Bronchial epithelial cell (primary cell): Measurements from ENCODE around the gene TOMM40. TPM values are rescaled to one million over a fixed set of nuclear protein-coding genes. Genes with fewer than 3 reads are reported as not detected.
"Not testable (repeated sequence)": the region's sequence is repeated elsewhere in the genome, so short reads cannot be mapped to it uniquely, and the experiment has no call there.

Experiments used
- DNase-seq: peaks from one replicate; pipeline ENCODE4 v3.0.0-alpha.2; 2010; ENCODE audit warnings: low read depth
- FAIRE-seq: peaks from 2 replicates; lab custom pipeline; 2011; peaks lifted over from hg19 to GRCh38; lab: Jason Lieb, UNC
- H3K27me3 ChIP-seq: 2 replicates; pipeline ENCODE4 v1.5.1; 2011; ENCODE audit warnings: low read length; ENCODE audit not compliant: control insufficient read depth, insufficient read depth
- H3K36me3 ChIP-seq: 2 replicates; pipeline ENCODE4 v1.5.1; 2011; ENCODE audit warnings: low read length; ENCODE audit not compliant: control insufficient read depth, insufficient read depth
- H3K4me3 ChIP-seq: 2 replicates; pipeline ENCODE4 v1.5.1; 2011; ENCODE audit warnings: mild to moderate bottlenecking, low read depth, low read length, control low read depth
- total RNA-seq: library from RNA; depleted of rRNA; stranded (reverse); fragments of >200 nt; gene quantifications from 2 replicates; pipeline ENCODE4 v1.2.1, GENCODE V29; 2014
- TF ChIP-seq, protein P1 (sequence below): IDR thresholded peaks from 2 replicates; pipeline ENCODE4 v1.5.1; 2011; ENCODE audit warnings: mild to moderate bottlenecking, moderate library complexity, low read length, control low read depth, inconsistent platforms; ENCODE audit not compliant: insufficient read depth, severe bottlenecking

The TOMM40 gene
- total RNA-seq, 1 donor from 2014 or later, result 82.9 TPM

DNA sequence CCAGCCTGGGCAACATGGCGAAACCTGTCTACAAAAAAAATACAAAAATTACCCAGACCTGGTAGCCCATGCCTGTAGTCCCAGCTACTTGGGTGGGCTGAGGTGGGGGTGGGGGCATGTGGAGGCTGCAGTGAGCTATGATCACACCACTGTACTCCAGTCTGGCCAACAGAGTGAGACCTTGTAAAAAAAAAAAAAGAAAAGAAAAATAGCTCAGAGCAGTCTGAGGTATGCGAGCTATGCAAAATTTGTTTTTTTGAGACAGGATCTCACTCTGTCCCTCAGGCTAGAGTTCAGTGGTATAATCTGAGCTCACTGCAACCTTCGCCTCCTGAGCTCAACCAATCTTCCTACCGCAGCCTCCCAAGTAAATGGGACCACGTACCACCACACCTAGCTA lies 7.1 kb upstream of the TOMM40 start:
- H3K27me3 ChIP-seq, result no peaks in the 10 kb centered on the region
- DNase-seq (no peak), FAIRE-seq (no peak)
- H3K4me3 ChIP-seq, result no peak overlapping the region
- peaks cover 3% of the 10 kb centered on the region for H3K36me3 ChIP-seq
- TF ChIP-seq, protein P1, sequence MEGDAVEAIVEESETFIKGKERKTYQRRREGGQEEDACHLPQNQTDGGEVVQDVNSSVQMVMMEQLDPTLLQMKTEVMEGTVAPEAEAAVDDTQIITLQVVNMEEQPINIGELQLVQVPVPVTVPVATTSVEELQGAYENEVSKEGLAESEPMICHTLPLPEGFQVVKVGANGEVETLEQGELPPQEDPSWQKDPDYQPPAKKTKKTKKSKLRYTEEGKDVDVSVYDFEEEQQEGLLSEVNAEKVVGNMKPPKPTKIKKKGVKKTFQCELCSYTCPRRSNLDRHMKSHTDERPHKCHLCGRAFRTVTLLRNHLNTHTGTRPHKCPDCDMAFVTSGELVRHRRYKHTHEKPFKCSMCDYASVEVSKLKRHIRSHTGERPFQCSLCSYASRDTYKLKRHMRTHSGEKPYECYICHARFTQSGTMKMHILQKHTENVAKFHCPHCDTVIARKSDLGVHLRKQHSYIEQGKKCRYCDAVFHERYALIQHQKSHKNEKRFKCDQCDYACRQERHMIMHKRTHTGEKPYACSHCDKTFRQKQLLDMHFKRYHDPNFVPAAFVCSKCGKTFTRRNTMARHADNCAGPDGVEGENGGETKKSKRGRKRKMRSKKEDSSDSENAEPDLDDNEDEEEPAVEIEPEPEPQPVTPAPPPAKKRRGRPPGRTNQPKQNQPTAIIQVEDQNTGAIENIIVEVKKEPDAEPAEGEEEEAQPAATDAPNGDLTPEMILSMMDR, result no peak

DNA sequence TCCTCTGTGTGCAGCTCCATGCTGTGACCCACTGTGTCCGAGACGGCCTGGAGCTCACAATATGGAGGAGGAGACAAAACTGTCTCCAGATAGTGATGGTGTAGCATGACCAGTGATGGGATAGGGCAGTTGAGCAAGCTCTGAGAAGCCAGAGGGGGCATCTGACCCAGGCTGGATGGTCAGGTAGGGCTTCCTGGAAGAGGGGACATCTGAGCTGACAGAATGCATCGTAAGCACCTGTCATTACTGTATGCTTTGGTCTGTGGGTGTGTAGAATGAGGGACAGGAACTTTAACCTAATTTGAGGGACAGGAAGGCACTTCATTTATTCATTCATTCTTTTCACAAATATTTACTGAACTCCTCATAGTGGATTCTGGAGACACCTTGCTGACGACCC lies 6.5 kb upstream of the TOMM40 start:
- Histone ChIP-seq H3K27me3 (no peaks in the 10 kb centered on the region), H3K36me3 (peaks cover 3% of the 10 kb centered on the region), H3K4me3 (no peak overlapping the region)
- TF ChIP-seq, protein P1, result no peak
- FAIRE-seq (no peak), DNase-seq (no peak)

DNA sequence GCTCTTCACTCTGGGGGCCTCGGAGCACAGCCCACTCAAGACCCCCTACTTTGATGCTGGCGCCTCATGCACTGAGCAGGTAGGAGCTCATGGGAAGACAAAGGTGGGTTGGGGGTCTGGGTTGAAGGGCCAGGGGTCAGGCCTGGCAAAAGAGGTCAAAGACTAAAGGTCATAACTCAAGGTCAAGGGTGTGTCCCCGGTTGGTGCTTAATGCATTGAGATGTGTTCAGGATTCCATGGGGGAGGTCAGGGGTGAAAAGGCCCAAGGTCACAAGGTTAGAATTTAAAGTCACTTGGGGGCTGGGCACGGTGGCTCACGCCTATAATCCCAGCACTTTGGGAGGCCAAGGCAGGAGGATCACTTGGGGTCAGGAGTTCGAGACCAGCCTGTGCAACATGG lies 4.9 kb upstream of the TOMM40 start:
- TF ChIP-seq, protein P1, result no peak
- Histone ChIP-seq H3K27me3 (no peaks in the 10 kb centered on the region), H3K36me3 (peaks cover 3% of the 10 kb centered on the region), H3K4me3 (no peak overlapping the region)
- DNase-seq, result no peak
- FAIRE-seq, result no peak

DNA sequence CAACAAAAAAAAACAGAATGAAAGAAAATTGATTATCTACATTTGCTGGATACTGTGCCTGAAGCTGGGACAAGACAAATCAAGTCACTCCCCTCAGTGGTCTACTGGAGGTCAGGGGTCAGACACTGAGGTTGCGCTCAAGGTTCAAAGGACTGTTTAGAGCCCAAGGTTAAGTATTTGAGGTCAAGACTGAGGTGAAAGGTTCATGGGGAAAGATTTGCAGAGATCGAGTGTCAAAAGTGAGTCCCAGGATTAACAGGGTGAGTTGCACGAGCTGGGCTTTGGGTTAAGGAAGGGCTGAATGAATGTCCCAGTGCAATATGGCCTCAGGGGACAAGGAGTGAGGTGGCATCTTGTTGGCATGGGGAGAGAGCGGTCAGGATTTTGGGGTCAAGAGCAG lies 3.4 kb upstream of the TOMM40 start:
- DNase-seq, result no peak
- TF ChIP-seq, protein P1, result no peak
- no peak overlapping the region for H3K4me3 ChIP-seq
- H3K27me3 ChIP-seq, result no peaks in the 10 kb centered on the region
- peaks cover 5% of the 10 kb centered on the region for H3K36me3 ChIP-seq
- FAIRE-seq, result no peak

DNA sequence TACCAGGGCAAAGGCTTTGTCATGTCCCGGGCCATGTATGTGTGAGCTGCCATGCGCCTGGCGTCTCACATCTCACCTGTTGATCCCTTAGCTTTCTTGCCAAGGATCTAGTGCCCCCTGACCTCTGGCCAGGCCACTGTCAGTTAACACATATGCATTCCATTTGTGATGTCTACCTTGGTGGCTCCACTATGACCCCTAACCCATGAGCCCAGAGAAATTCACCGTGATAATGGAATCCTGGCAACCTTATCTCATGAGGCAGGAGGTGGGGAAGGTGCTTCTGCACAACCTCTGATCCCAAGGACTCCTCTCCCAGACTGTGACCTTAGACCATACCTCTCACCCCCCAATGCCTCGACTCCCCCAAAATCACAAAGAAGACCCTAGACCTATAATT lies 2.7 kb upstream of the TOMM40 start:
- not testable (repeated sequence) for DNase-seq, H3K27me3 ChIP-seq, H3K4me3 ChIP-seq
- peak; percentile 92 for FAIRE-seq
- H3K36me3 ChIP-seq, result peaks cover 12% of the 10 kb centered on the region

DNA sequence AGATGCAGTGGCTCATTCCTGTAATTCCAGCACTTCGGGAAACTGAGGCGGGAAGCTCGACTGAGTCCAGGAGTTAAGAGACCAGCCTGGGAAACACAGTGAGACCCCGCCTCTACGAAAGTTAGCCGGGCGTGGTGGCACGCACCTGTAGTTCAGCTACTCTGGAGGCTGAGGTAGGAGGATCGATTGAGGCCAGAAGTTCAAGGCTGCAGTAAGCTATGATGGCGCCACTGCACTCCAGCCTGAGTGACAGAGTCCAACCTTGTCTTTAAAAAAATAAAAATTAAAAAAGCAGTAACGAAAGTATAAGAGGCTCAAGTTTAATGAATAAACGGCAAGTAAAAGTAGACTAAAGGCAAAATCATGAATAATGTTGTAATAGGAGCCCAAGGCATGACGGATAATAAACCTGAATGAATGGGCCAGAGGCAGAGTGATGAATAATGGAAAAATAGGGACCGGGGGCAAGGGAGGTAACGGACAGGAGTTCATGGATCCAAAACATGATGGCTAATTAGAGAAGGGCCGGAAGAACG lies 1.2 kb upstream of the TOMM40 start:
- Histone ChIP-seq H3K27me3 (no peaks in the 10 kb centered on the region), H3K4me3 (peak overlapping the region; percentile 47), H3K36me3 (peaks cover 18% of the 10 kb centered on the region)
- TF ChIP-seq, protein P1, result no peak
- DNase-seq (no peak), FAIRE-seq (no peak)
